ENCODE measurements around the gene DLGAP1.

- TF ChIP-seq SIN3A (IDR thresholded peaks at IDR 0.05; ENCODE audit: low read depth) = no peak
- TF ChIP-seq EZH2 (IDR thresholded peaks at IDR 0.05) = no peak
- TF ChIP-seq CTCF (IDR thresholded peaks at IDR 0.05 in 2 of 3, conservative IDR thresholded peaks at IDR 0.05 in 1 of 3; ENCODE audit: borderline replicate concordance in 1 of 3, insufficient read depth in 1 of 3, low read depth in 2 of 3, low read length in 2 of 3) = no peak
- no peak for TF ChIP-seq EZH2phosphoT487 (IDR thresholded peaks at IDR 0.05; ENCODE audit: borderline replicate concordance)
- TF ChIP-seq TCF7L2 (IDR thresholded peaks at IDR 0.05; ENCODE audit: borderline replicate concordance, extremely low read depth, insufficient read depth, insufficient read length) = no peak
- TF ChIP-seq ZNF274 (IDR thresholded peaks at IDR 0.05; ENCODE audit: low read depth, low read length) = no peak
- TF ChIP-seq ELF1 (IDR thresholded peaks at IDR 0.05; ENCODE audit: borderline replicate concordance, low read depth) = no peak
- no peak for TF ChIP-seq POLR2AphosphoS5 (IDR thresholded peaks at IDR 0.05; ENCODE audit: low read depth, low read length)
Measured at GRCh38 chr18:4433717-4434116, 21.4 kb downstream of the DLGAP1 start.

Measured in HCT116 (cell line).